Activated CD8-positive, alpha-beta memory T cell treated with anti-CD3 and anti-CD28 coated beads, Interleukin-2, amount 50 U/mL, for 1 hour (primary cell): ENCODE data around the gene CYSRT1.
"Not testable (repeated sequence)": the region's sequence is repeated elsewhere in the genome, so short reads cannot be mapped to it uniquely, and the experiment has no call there.

Source experiments
- DNase-seq: peaks from one replicate; pipeline ENCODE4 v3.0.0-alpha.2; 2020; ENCODE audit errors: extremely low read depth

Gene CYSRT1

GRCh38 chr9:137236936-137237421, 12.0 kb downstream of the CYSRT1 start:
- no peak for DNase-seq

GRCh38 chr9:137237759-137238726, 13.1 kb downstream of the CYSRT1 start:
- DNase-seq = no peak

GRCh38 chr9:137239541-137240200, 14.7 kb downstream of the CYSRT1 start:
- not testable (repeated sequence) for DNase-seq

DNA sequence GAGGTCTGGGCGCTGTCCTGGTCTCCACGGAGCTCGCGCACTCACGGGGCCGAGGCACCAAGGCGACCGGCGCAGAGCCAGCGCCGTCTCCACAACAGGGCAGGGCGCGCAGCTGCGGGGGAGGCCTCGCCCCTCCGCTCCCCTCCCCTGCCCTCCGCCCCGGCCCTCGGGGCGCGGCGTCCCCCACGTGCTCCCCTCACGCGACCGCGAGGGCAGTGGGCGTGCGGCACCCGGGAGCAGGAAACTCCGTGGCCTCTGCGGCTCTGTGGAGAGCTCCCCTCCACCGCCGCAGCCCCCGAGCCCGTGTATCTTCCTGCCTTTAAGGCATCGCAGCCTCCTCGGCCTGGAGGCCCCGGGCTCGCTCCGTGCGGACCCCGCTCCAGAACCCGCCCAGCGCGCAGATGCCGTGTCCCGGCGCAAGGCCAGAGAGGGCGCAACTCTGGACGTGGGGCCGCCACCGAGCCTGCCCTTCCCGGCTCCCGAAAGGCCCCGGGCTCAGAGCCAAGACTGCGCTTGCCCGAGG, 15.4 kb downstream of the CYSRT1 start:
- DNase-seq = peak; percentile 18

DNA sequence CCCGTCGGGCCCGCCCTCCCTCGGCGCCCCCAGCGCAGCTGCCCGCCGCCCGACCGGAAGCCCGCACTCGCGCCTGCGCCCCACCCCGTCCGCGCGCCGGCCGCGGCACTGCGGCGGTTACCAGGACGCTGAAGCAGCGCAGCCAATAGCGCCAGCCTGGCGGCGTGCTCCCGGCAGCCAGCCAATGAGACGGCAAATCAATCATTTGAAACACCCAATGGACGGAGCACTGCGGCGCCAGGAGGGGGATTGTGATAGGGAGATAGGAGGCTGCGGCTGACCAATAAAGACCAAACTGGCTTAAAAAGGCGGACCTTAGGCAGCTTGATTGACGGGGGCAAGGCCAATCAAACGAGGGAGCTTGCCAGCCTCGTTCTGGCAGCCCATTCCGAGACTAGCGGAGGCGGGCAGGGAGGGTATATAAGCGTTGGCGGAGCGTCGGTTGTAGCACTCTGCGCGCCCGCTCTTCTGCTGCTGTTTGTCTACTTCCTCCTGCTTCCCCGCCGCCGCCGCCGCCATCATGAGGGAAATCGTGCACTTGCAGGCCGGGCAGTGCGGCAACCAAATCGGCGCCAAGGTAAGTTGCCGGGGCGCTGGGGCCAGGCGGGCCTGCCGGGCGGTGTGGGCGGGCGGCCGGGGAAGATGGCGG, 16.0 kb downstream of the CYSRT1 start, which contains the start of gene TUBB4B:
Gene TUBB4B, plus strand, starts transcription at position 447 of the 649 bp plus-strand sequence. Its CDS starts 74 bp downstream, at position 521.
- peak; percentile 98 for DNase-seq

DNA sequence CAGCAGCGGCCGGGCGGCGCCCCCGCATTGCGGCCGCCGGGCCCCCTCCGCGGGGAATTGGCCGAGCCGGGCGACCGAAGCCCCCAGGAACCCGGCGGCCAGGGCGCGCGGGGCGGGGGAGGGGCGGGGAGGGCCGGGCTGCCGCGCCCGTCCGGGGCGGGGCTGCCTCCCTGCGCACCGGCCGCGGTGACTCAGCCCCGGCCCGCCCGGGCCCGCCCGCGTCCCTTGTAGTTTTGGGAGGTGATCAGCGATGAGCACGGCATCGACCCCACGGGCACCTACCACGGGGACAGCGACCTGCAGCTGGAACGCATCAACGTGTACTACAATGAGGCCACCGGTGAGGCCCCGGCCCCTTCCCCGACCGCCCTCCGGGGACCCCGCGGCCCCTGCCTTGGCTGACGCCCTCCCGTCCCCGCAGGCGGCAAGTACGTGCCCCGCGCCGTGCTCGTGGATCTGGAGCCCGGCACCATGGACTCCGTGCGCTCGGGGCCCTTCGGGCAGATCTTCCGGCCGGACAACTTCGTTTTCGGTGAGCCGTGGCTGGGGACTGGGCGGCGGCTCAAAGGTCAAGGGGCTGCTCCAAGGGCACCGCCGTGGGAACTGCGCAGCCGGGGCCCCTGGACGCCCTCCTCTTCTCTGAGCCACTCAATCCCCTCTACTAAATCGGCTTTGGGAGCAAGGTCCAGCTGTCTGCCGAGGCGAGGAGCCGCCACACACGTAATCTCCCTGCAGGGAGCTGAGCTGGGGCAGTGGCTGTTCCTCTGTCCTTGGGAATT, 16.7 kb downstream of the CYSRT1 start:
- peak; percentile 20 for DNase-seq

DNA sequence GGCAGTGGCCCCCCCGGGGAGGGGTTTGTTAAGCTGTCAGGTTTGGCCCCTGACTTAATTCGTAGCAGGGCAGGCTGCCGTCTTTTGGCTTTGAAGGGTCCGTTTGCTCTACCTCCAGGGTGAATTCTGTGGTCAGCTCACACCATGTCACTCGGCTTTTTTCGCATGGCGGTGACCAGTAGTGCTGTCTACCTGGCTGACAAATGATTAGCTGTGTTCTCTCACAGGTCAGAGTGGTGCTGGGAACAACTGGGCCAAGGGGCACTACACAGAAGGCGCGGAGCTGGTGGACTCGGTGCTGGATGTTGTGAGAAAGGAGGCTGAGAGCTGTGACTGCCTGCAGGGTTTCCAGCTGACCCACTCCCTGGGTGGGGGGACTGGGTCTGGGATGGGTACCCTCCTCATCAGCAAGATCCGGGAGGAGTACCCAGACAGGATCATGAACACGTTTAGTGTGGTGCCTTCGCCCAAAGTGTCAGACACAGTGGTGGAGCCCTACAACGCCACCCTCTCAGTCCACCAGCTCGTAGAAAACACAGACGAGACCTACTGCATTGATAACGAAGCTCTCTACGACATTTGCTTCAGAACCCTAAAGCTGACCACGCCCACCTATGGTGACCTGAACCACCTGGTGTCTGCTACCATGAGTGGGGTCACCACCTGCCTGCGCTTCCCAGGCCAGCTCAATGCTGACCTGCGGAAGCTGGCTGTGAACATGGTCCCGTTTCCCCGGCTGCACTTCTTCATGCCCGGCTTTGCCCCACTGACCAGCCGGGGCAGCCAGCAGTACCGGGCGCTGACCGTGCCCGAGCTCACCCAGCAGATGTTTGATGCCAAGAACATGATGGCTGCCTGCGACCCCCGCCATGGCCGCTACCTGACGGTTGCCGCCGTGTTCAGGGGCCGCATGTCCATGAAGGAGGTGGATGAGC, 17.6 kb downstream of the CYSRT1 start:
- no peak for DNase-seq

DNA sequence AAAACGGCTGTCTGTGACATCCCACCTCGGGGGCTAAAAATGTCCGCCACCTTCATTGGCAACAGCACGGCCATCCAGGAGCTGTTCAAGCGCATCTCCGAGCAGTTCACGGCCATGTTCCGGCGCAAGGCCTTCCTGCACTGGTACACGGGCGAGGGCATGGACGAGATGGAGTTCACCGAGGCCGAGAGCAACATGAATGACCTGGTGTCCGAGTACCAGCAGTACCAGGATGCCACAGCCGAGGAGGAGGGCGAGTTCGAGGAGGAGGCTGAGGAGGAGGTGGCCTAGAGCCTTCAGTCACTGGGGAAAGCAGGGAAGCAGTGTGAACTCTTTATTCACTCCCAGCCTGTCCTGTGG, 18.3 kb downstream of the CYSRT1 start:
- not testable (repeated sequence) for DNase-seq

DNA sequence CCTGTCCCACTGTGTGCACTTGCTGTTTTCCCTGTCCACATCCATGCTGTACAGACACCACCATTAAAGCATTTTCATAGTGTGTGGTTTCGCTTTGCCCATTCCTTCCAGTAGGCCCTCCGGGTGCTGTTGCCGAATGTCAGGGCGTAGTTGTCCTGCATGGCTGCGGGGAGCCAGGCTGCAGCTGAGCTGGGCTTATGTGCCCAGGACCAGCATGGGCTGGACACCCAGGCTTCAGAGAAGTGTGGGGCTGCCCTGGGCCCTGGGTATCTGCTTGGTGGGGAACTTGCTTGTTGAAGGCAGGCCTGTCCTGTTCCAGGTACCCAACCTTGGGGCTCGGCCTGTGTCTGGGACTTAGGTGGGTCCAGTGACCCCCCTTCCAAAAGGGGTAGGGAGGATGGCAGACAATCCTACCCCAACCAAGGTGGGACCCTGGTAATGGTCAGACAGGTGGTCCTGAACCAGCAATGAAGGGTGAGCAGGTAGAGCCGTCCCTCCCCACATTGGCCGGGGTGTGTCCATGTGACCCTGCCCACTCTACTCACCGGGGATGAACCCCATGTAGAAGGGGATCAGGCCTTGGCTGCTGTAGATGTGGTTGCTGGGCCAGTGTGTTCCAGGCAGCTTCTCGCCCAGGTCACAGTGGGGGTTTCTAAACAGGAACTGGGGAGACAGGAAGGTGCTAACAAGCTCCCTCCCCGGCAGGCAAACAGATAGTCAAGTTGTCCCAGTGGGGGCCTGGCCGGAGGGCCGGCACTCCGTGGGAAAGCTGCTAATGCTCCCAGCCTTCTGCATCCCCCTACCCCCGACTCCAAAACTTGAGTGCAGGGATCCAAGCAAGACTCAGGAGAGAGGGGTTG, 18.9 kb downstream of the CYSRT1 start:
- no peak for DNase-seq

DNA sequence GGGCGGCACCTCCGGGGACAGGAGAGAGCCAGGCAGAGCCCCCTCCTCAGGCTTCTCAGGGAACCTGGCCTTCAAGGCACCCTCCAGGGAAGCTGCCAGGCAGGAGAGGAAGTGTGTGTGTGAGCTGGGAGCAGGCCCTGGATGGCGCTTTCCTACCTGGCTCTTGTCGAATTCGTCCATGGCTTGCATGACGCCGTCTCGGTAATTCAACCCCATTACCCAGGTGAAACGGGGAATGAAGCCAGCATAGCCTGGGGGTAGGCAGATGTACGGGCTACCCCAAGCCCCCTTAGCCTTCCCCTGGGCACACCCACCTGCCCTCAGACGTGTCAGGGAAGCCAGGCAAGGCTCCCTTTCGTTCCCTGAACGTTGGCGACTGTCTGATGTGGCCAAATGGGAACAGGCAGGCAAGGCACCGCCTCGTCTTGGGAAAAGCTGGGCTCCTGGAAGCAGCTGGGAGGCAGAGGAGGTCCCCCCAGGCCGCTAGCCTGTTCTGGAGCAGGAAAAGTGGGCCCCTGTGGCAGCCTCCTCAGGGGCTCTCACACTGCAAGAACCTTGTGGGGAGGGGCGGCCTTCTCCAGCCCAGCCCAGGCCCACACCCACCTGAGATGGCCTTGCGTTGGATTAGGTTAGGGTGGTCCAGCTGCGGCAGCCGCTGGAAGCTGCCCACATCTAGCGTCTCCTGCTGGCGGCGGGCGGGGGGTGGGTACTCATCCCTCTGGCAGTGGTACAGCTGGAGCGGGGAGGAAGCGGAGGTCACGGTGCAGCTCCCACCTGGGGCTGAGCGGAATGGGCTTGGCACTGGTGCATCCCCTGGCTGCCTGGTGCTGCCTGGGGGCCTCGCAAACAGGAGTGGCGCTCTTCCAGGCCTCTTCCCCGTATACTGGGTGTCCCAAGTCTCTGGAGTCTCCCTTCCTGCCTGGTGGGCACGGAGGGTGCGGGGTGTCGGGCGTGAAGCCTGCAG, 19.8 kb downstream of the CYSRT1 start:
- no peak for DNase-seq

GRCh38 chr9:137245450-137246421, 20.8 kb downstream of the CYSRT1 start:
- no peak for DNase-seq

DNA sequence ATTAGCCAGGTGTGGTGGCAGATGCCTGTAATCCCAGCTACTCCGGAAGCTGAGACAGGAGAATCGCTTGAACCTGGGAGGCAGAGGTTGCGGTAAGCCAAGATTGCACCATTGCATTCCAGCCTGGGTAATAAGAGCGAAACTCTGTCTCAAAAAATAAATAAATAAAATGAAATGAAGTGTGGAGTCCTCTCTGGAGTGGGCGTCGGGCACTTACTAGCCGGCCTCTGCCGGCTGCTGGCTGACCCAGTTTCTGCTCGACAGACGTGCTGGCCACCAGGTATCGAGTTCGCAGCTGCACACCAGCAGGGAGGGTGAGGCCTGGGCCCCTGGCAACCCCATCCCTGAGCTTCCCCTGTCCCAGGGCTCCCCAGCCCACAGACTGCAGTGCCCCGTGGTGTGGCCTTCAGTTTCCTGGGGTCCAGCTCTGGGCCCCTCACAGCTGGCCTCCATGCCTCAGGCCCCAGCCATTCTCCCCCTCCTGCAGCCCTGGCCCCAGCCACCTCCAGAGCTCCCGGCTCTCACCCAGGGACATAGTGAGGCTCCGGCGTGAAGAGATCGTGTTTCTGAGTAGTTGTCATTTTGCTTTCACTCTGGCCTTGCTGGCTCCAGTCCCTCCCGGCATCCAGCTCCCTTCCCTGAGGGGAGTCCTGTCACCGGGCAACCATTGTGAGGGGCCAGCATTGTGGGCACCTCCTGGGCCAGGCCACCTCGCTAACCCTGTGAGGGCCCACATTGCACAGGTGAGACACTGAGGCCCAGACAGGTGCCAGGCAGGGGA, 22.4 kb downstream of the CYSRT1 start:
- no peak for DNase-seq

DNA sequence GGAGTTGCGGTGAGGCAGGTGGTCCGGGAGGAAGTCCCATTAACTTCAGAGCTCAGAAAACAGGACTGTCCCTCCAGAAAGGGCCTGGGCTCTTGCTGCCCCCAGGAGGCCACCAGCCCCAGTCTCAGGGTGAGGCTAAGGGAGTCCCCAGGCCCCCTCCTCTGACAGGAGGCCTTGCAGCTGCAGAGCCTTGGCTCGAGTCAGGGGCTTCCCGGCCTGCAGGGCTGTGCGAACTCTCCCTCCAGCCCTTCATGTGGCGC, 22.9 kb downstream of the CYSRT1 start:
- no peak for DNase-seq

GRCh38 chr9:137250329-137251193, 25.6 kb downstream of the CYSRT1 start:
- DNase-seq = no peak

- no peak for DNase-seq
These were observed 26.2 kb downstream of the CYSRT1 start, which contains the start of gene STPG3 for GRCh38 chr9:137251194-137251461. Gene STPG3 (plus strand): TSS chr9:137251286. CDS start chr9:137251287, 1 bp downstream.
